Adrenal gland (tissue), 12 donors: ENCODE measurements around the gene UBXN11. TPM values are rescaled to one million over a fixed set of nuclear protein-coding genes. Genes with fewer than 3 reads are reported as not detected.
"Not testable (repeated sequence)": the region's sequence is repeated elsewhere in the genome, so short reads cannot be mapped to it uniquely, and the experiment has no call there.

Experiments
- DNase-seq, 7 donors: peaks; one replicate each; pipeline ENCODE4 v3.0.0-alpha.2; 2019 to 2020
- H3K27ac ChIP-seq, 5 donors: fragments of 200-600 bp; sonication (generic) in 4 of 5; 1 replicate in 3 of 5; 2 replicates in 2 of 5; pipeline versions ENCODE4 v1.5.1 to v1.8.0; 2016 to 2020; ENCODE audit warnings: mild to moderate bottlenecking in 1 of 5
- H3K27me3 ChIP-seq: fragments of 200-600 bp; 2 replicates; pipeline ENCODE4 v1.8.0; 2021
- H3K36me3 ChIP-seq, 2 donors: fragments of 200-600 bp; replicated peaks in 1 of 2; 1 replicate in 1 of 2; 2 replicates in 1 of 2; pipeline versions ENCODE4 v1.5.1 to v1.8.0; 2018 to 2022
- H3K4me1 ChIP-seq, 2 donors: fragments of 200-600 bp; replicated peaks in 1 of 2; 1 replicate in 1 of 2; 2 replicates in 1 of 2; pipeline versions ENCODE4 v1.5.1 to v1.8.0; 2018 to 2021
- H3K4me3 ChIP-seq, 4 donors: fragments of 200-600 bp; sonication (generic) in 3 of 4; one replicate each; pipeline ENCODE4 v1.5.1; 2016 to 2018
- H3K9me3 ChIP-seq, 3 donors: fragments of 200-600 bp; sonication (generic) in 1 of 3; replicated peaks in 1 of 3; 1 replicate in 2 of 3; 2 replicates in 1 of 3; pipeline versions ENCODE4 v1.5.1 to v1.8.0; 2016 to 2021
- POLR2A ChIP-seq, 2 donors: fragments of 450-650 bp; IDR thresholded peaks; one replicate each; pipeline ENCODE4 v1.6.1; 2017; ENCODE audit warnings: antibody characterized with exemption in 2 of 2, mild to moderate bottlenecking in 2 of 2, moderate library complexity in 1 of 2
- WGBS, 4 donors: extraction: QIAGEN DNeasy Blood & Tissue Kit in 2 of 4; methylation state at CpG; one replicate each; pipeline versions ENCODE4 v1.1.5 to v1.1.7; 2013 to 2017; 5-methylcytosine and 5-hydroxymethylcytosine counted together
- intact Hi-C, 2 donors: fragments of 100-400 bp; cut with DNase I; formaldehyde crosslinking; loops; one replicate each; pipeline versions ENCODE4 v1.14.1 to v1.15.0; 2022 to 2023
- polyA plus RNA-seq, 3 donors: library from polyadenylated mRNA; stranded (reverse); fragments of 200-250 nt in 2 of 3; fragments of 350-450 nt in 1 of 3; fragmentation: Illumina TruSeq in 1 of 3; extraction: RNeasy Lipid Tissue Mini Kit (QIAGEN cat#74804) in 1 of 3; gene quantifications; one replicate each; pipeline ENCODE4 v1.2.3, GENCODE V29; 2013 to 2014
- total RNA-seq, 9 donors: library from RNA; depleted of rRNA in 4 of 9; stranded (reverse); fragments of >200 nt in 4 of 9; fragments of 120-200 nt in 1 of 9; fragmentation: NEBNext Ultra II Directional in 1 of 9; extraction: Animal tissue kit (Norgen Biotek cat#: 25700) in 1 of 9; gene quantifications; one replicate each; pipeline versions ENCODE4 v1.1.0 to v1.2.4, GENCODE V29; 2013 to 2023
- TF ChIP-seq, protein P1 (sequence below), 6 experiments: fragments of 450-650 bp in 4 of 6; fragments of 200-600 bp in 2 of 6; sonication (generic) in 1 of 6; IDR thresholded peaks; 1 replicate in 5 of 6; 2 replicates in 1 of 6; pipeline versions ENCODE4 v1.5.1 to v1.8.0; 2016 to 2021; ENCODE audit warnings: antibody characterized with exemption in 6 of 6, mild to moderate bottlenecking in 2 of 6, moderate library complexity in 1 of 6
- donor health status: healthy with polysubstance abuse.
- donor health status: Bipolar disorder and iron deficiency.
- donor health status: DM: yes; HTN: yes; CAD: no.
- donor health status: DM: no; HTN: no; CAD: no.
- donor health status: DM: no; HTN: no; CAD: no.
- donor health status: DM: yes; HTN: yes; CAD: no.

Gene UBXN11
- total and polyA plus RNA-seq, 12 donors: 5.3 to 154 (median 13.7) TPM

DNA sequence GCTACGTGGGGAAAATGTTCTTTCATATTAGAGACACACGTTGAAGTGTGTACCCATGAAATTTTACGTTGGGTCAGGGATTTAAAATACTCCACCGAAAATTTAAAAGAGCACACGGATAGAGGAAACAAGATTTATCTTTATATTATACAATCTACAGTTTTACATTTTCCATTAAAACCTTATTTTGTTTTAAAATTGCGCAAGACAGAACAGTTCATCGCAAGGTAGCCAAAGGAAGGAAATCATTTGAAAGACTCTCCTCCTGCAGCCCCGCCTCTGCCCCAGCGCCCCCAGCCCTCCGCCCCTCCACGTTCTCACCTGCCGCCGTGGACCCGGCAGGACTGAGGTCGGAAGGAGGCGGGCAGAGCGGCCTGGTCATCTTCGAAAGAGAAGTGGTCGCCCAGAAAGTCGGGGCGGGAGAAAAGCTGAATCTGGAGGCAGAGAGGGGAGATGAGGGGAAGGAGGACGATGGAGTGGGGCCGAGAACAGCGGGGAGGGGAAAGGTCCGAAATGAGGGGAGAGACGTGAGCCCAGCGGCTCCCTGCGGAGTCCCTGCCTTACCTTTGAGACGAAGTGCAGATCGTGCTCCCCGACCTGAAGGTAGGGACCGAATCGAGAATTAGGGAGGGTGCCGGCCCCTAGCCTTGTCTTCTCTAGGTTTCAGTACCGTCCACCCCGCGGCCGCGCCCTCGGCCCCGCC is 29.5 kb upstream of the UBXN11 start:
- peak in 1 of 7 donors; percentile 70 for DNase-seq
- peaks cover 15% of the 10 kb centered on the region for H3K27me3 ChIP-seq
- TF ChIP-seq POLR2A (IDR thresholded peaks at IDR 0.05): no peak
- TF ChIP-seq, protein P1, sequence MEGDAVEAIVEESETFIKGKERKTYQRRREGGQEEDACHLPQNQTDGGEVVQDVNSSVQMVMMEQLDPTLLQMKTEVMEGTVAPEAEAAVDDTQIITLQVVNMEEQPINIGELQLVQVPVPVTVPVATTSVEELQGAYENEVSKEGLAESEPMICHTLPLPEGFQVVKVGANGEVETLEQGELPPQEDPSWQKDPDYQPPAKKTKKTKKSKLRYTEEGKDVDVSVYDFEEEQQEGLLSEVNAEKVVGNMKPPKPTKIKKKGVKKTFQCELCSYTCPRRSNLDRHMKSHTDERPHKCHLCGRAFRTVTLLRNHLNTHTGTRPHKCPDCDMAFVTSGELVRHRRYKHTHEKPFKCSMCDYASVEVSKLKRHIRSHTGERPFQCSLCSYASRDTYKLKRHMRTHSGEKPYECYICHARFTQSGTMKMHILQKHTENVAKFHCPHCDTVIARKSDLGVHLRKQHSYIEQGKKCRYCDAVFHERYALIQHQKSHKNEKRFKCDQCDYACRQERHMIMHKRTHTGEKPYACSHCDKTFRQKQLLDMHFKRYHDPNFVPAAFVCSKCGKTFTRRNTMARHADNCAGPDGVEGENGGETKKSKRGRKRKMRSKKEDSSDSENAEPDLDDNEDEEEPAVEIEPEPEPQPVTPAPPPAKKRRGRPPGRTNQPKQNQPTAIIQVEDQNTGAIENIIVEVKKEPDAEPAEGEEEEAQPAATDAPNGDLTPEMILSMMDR (IDR thresholded peaks at IDR 0.05): no peak
- intact Hi-C loops: no loop called here
- H3K36me3 ChIP-seq: no peaks in the 10 kb centered on the region
- WGBS, 4 donors: 4 to 6% (median 5%) methylated on average over 33 to 41 of the region's 41 CpGs
- H3K27ac ChIP-seq: no peak overlapping the region
- peaks cover 0 to 13% of the 10 kb centered on the region in 2 donors for H3K4me1 ChIP-seq
- H3K9me3 ChIP-seq: no peaks in the 10 kb centered on the region
- H3K4me3 ChIP-seq: peak overlapping the region in 1 of 4 donors; percentile 54

DNA sequence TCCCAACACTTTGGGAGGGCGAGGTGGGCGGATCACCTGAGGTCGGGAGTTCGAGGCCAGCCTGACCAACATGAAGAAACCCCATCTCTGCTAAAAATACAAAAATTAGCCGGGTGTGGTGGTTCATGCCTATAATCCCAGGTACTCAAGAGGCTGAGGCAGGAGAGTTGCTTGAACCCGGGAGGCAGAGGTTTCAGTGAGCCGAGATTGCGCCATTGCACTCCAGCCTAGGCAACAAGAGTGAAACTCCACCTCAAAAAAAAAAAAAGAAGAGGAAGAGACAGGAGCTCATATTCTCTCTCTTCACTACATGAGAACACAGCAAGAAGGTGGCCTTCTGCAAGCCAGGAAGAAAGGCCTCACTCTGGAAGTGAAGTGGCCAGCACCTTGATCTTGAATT is 26.9 kb upstream of the UBXN11 start:
- H3K36me3 ChIP-seq, H3K27ac ChIP-seq, H3K4me3 ChIP-seq, H3K9me3 ChIP-seq, DNase-seq, intact Hi-C loops: not testable (repeated sequence)
- H3K4me1 ChIP-seq: peaks cover 0 to 13% of the 10 kb centered on the region in 2 donors
- WGBS, 4 donors: 80 to 90% (median 84%) methylated on average over 6 to 8 of the region's 8 CpGs
- peaks cover 15% of the 10 kb centered on the region for H3K27me3 ChIP-seq

DNA sequence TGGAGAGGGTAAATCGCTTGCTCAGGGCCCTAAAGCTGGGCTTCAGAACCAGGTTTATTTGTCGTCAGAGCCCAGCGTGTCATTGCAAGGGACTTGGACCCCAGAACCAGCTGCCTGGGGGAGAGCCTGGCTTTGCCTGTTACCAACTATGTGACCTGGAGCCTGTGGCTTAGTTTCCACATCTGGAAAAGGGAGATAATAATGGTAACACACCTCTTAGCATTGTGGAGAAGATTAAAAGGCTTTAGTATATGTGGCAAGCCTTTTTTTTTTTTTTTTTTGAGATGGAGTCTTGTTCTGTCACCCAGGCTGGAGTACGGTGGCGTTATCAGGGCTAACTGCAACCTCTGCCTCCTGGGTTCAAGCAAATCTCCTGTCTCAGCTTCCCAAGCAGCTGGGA is 23.8 kb upstream of the UBXN11 start:
- Histone ChIP-seq H3K27me3 (peaks cover 15% of the 10 kb centered on the region), H3K4me1 (no peaks in the 10 kb centered on the region), H3K4me3 (no peak overlapping the region), H3K27ac (no peak overlapping the region), H3K36me3 (no peaks in the 10 kb centered on the region), H3K9me3 (no peaks in the 10 kb centered on the region)
- TF ChIP-seq, protein P1 (IDR thresholded peaks at IDR 0.05): no peak
- TF ChIP-seq POLR2A (IDR thresholded peaks at IDR 0.05): no peak
- intact Hi-C loops: no loop called here
- DNase-seq: no peak
- WGBS, 4 donors: 78 to 91% (median 82%) methylated on average over 5 of the region's 5 CpGs

DNA sequence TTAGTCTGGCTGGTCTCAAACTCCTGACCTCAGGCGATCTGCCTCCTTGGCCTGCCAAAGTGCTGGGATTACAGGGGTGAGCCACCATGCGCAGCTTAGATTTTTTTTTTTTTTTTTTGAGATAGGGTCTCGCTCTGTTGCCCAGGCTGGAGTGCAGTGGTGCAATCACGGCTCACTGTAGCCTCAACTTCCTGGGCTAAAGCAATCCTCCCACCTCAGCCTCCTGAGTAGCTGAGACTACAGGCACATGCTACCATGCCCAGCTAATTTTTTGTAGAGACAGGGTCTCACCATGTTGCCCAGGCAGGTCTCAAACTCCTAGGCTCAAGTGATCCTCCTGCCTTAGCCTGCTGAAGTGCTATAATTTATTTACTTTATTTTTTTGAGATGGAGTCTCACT is 22.9 kb upstream of the UBXN11 start:
- H3K36me3 ChIP-seq, H3K4me1 ChIP-seq, DNase-seq, H3K9me3 ChIP-seq, H3K4me3 ChIP-seq, H3K27ac ChIP-seq, intact Hi-C loops: not testable (repeated sequence)
- H3K27me3 ChIP-seq: peaks cover 10% of the 10 kb centered on the region
- WGBS, 4 donors: 81 to 92% (median 87%) methylated on average over 3 to 4 of the region's 4 CpGs

DNA sequence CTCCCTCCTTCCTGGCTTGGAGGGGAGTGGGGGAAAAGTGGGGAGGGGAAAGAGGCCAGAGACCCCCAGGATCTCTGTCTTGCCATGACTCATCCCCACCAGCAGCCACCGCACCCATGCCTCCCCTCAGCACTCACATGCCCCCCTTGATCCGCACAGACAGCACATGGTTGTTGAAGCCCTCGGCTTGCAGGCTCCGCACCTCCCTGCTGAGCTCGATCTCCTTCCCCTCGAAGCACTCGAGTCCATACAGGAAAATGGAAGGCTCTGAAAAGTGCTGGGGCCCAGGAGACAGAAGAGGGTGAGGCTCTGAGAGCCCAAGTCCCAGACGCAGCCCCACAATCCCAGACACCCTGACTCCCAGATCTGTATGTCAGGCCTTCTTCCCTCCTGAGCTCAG is 22.2 kb upstream of the UBXN11 start:
- no peak for TF ChIP-seq POLR2A (IDR thresholded peaks at IDR 0.05)
- TF ChIP-seq, protein P1 (IDR thresholded peaks at IDR 0.05): no peak
- Histone ChIP-seq H3K9me3 (no peaks in the 10 kb centered on the region), H3K4me3 (no peak overlapping the region), H3K36me3 (no peaks in the 10 kb centered on the region), H3K4me1 (no peaks in the 10 kb centered on the region), H3K27ac (no peak overlapping the region), H3K27me3 (peaks cover 3% of the 10 kb centered on the region)
- 77 to 80% (median 78%) methylated on average over 7 to 8 of the region's 8 CpGs for WGBS, 4 donors
- intact Hi-C loops: no loop called here
- no peak for DNase-seq
